ENCODE data around the gene STX1A.

STX1A gene

DNA sequence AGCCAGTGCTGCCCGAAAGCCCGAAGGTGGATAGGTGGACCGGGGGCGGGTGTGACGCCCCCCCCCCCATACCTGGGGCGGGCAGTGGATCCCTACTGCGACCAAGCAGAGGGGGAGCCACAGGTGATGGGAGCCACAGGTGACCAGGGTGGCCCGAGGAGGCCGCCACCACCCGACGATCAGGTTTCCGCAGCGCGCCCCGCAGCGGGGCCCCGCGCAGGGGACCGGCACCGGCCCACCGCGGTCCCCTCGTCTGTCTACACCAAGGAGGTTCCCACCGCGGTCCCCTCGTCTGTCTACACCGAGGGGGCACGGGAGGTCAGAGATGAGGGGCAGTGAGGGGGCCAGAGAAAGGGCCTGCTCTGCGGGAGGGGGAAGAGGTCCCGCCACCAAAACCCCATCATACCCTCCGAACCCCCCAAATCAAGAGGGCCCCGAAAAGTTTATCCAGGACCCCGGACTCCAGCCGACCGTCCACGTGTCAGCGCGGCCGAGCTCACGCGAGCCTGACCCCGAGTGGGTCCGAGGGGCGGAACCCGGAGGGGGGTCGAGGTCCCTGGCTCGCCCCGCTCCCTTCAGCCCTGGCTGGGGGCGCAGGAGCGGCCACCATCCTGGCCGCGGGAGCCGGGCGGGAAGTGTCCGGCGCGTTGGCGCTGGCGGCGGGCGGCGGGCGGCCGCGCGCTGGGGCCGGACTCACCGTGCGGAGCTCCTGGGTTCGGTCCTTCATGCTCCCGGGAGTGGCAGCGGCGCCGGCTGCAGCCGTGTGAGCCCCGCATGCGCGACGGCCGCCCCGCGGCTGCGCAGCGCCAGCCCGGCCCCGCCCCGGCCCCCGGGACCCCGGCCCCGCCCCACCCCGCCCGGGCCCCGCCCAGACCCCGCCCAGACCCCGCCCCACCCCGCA, at the start of gene STX1A:
TSS of gene STX1A (minus strand) at position 765 of the 901 bp plus-strand sequence. CDS start at position 727, 38 bp downstream.
- peak; percentile 78 for DNase-seq

DNA sequence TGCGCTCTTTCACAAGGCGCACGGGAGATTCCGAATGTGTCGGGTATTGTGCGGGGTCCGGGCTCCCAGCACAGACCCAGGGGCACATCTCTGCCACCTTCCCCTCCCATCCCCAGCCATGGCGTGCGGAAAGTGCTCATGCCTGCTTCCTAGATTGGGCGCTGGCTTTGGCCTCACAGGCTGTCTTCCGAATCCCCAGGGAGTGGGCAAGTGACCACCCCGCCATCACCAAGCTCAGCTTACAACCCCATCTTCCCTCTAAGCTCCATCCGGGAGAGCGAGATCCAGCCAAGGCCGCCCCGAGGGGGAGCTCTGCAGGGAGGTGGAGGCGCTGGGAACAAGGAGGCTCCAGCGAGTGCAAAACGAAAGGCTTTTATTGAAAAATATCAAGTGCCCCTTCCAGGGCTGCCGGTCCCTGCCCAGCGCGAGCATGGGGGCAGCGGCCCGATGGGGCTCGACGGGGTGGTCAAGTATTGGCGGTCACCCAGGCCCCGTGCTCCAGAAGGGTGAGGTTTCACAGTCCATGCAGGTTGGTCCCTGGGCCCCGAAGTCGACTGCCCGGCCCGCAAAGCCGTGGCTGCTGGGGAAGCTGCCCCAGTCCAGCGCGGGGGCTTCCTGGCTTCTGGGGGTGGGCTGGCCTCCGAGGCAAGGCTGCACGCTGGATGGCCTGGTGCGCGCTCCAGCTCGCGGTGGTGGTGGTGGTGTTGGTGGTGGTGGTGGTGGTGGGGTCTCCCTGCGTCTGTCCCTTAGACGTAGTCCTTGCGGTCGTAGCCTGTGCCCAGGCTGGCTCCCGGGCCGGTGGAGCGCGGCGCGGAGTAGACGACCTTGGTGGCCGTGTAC, 49.4 kb upstream of the STX1A start:
- no peak for DNase-seq

DNA sequence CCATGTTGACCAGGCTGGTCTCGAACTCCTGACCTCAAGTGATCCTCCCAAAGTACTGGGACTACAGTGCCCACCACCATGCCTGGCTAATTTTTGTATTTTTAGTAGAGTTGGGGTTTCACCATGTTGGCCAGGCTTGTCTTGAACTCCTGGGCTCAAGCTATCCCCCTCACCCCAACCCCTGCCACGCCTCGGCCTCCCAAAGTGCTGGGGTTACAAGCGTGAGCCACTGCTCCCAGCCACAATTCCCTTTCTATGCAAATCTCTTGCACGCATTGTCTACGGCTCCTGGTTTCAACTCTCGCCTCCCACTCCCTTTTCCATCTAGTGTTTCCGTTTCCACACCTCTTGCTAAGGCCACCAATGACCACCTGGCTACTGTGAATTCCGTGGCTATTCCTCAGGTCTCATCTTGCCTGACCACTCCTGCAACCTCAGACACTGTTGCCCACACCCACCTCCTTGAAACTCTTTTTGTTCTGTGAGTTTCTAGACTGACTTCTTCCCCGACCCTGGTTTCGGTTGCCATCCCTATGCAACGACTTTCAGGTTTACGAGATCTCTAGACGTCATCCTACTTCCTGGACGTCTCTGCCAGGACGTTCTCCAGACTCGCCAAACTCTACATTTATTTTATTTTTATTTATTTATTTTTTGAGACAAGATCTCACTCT, 47.2 kb upstream of the STX1A start:
- no peak for DNase-seq

DNA sequence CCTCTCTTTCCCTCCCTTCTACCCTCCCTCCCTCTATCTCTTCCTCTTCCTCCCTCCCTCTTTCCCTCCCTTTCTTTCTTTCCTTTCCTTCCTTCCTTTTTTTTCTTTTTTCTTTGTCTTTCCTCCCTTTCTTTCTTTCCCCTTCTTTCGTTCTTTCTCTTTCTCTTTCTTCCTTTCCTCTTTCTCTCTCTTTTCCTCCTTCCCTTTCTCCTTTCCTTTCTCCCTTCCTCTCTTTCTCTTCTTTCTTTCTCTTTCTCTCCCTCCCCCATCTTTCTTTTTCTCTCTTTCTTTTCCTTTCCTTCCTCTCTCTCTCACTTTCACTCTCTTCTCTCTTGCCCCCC, 43.2 kb upstream of the STX1A start:
- no peak for DNase-seq

DNA sequence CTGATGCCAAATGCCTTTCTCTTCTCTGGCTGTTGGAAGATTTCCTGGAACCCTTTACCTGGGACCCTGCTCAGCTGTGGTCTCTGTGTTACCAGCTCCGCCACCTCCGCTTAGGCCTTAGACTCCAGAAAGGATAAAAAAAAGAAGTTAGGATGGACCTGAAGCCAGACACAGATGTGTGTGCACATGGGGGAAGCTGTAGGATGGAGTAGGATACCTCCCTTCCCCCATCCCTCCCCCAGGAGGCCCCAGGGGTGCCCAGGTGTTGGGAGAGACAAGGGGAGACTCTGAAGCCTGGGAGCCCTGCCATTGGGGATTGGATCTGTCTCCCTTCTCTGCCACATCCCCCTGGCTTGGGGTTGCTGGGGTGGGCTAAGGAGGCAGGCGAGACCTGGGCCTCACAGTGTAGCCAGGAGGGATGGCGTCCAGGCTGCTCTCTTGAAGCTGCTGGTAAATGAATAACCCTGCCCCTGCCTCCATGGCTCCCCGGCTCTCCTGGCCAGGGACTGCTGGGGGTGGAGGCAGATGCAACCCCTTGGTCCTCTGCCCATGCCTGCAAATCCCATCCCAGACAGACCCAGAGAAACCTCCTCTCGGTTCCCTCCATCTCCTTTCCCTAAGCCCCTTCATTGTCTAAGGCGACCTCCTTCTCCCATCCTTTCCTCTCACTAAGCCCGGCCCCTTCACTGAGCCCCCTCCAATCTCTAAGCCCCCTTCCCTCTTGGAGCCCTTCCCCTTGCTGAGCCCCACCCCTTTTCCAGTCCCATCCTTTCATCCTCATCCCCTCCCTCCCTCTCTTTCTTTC, 42.6 kb upstream of the STX1A start:
- no peak for DNase-seq

DNA sequence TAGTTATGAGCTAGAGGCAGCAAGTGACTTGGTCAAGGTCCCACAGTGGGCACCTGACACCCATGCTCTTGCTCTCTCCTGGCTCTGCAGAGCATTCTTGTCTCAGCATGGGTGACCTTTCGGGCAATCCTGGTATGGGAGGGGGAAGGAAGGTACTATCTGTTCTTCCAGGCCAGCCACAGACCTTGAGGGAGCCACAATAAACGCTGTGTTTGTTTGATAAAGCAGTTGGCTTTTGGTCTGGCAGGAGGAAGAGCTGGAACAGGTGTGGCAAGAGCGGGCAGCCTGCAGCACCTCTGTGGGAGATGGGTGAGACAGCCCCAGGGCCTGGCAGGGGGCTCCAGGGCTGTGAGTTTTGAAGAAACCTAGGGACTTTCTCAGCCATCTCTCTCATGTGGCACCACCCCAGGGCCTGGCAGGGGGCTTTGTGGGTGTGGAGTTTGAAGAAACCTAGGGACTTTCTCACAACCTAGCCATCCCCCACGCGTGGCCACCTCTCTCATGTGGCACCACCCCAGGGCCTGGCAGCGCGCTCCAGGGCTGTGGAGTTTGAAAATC, 39.2 kb upstream of the STX1A start:
- DNase-seq, result no peak

DNA sequence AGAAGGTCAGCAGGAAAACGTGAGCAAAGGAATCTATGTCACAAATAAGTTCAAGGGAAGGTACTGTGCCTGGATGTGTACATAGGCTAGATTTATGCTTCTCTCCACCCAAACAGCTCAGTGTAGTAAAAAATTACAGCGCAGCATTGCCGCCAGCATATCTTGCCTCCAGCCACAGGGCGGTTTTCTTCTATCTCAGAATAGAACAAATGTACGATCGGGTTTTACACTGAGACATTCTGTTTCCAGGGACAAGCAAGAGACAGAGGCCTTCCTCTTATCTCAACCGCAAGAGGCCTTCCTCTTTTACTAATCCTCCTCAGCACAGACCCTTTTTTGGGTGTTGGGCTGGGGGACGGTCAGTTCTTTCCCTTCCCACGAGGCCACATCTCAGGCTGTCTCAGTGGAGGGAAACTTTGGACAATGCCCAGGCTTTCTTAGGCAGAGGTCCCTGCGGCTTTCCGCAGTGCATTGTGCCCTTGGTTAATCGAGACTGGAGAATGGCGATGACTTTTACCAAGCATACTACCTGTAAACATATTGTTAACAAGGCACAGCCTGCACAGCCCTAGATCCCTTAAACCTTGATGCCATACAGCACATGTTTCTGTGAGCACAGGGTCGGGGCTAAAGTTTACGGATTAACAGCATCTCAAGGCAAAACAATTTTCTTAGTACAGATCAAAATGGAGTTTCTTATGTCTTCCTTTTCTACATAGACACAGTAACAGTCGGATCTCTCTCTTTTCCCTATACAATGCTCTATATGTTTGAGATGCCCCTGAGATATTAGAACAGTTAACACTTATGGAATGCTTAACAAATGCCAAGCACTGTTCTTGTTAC, 30.7 kb upstream of the STX1A start:
- no peak for DNase-seq

DNA sequence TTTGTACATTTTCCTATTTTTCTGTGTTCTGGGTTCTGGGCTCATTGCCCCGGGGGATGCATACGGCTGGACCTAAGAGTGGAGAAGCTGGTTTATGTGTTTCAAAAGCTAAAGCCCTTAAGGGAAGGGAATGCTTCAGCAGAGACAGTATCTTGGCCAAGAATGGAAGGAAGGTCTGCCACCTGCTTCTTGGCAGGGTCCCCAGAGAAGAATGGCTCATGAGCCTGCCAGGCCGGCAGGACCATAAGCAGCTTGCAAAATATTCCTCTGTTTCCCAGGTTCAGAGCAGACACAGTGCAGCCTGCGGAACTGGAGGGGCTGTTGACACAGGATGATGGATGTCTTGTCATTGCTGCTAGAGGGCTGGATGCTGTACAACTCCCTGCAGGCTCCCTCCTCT, 26.9 kb upstream of the STX1A start:
- no peak for DNase-seq

DNA sequence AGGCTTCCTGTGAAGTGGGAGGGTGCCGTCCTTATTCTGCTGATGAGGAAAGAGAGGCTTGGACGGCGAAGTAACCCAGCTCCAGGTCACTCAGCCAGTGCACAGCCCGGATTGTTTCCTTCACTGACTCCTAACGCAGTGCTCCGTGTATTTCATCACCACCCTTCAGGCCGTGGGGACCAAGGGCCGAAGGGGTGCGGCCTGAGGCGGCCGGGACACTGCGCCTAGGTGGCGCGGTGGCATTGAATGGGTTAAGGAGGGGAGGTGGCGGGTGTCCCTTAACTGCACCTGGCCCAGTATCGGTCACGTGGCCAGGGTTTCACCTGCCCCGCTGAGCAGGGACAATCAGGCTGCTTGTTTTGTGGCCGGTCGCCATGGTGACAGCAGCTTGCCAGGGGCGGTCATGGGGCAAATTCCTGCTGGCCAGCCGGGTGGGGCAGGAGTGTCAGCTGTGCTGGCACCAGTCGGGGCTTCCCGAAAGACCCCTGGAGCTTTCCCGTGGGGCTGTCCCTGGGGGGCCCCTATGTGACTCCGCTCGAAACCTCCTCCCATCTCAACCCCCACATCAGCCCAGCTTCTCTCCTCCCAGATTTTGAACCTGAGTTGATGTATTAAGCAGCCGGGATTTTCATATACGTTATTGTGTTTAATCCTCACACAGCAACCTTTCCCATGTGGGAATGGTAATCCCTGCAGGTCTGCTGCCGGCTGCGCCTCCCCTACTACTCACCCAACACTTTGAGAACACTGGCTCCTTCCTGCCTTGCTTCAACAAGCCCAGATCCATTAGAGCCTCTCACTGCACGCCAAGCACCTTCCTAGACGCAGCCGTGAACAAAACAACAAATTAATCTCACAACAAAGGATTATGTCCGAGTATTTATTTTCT, 23.5 kb upstream of the STX1A start:
- peak; percentile 49 for DNase-seq

DNA sequence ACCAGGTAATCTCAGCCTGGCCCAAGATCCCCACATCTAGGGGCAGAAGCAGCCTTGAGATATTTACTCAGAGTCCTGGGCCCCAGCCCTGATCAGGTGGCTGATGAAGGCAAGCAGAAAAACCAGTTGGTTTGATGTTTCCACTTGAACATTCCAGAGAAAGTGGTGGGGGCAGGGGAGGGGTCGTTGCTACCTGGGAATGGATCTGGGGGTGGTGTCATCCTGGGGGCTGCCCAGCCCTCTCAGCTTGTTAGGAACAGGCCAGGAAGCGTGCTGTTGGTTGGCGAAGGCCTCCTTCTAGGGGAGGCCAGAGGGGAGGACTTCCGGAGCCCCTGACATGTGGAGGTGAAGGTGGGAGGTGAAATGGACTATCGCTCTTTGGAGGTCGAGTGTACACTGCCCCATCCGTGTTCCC, 22.9 kb upstream of the STX1A start:
- DNase-seq, result no peak

DNA sequence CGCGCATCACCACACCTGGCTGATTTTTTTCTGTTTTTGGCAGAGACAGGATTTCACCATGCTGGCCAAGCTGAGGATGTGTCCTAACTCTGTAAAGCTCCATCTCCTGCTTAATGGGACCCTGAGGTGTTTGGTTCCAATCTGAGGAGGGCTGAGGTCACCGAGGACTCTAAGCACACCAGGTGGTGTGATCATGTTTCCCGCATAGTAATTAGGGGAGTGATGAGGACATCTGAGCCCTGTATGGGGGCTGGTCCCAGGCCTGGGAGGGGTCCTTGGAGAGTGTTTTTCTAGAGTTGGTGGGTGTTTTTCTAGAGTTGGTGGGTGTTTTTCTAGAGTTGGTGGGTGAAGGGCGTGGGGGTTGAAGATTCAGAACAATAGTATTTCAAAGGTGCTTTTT, 22.1 kb upstream of the STX1A start:
- no peak for DNase-seq

DNA sequence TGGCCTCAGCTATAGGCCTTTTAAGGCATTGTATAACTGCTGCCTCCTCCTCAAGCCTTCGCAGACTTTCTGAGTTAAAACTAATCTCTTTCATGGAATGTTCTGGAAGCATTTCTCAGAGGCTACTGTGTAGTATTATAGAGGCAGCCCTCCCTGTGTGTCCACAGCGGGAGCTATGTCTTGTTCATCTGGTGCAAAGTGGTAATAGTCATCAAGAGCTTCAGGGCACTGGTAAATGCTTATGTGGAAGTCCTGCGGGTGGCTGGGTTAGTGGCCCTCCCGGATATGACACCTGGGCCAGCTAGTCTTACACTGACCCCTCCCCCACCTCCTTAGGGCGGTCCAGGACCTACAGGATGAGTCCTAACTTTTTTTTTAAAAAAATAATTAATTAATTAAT, 21.3 kb upstream of the STX1A start:
- DNase-seq, result no peak

DNA sequence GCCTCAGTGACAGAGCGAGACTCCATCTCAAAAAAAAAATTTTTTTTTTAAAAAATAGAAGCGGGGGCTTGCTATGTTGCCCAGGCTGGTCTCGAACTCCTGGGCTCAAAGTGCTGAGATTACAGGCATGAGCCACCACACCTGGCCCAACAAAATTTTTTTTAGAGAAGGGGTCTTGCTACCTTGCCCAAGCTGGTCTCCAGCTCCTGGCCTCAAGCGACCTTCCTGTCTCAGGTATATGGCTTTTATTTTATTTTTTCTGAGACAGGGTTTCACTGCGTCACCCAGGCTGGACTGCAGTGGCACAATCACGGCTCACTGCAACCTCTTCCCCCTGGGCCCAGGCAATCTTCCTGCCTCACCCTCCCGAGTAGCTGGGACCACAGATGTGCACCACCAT, 20.7 kb upstream of the STX1A start:
- DNase-seq, result no peak

DNA sequence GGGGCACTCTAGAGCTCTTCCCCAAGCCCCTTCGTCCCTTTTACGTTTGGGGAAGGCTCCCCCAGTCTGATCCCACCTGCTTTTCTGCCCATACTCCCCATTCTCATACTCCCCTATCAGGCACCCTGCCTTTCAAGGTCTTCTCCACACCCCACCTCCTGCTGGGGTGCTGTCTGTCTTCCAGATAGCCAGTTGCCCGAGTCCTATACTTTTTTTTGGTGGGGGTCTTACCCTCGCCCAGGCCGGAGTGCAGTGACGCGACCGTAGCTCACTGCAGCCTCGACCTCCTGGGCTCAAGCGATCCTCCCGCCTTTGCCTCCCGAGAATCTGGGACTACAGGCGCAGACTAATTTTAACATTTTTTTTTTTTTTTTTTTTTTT, 19.9 kb upstream of the STX1A start:
- no peak for DNase-seq

DNA sequence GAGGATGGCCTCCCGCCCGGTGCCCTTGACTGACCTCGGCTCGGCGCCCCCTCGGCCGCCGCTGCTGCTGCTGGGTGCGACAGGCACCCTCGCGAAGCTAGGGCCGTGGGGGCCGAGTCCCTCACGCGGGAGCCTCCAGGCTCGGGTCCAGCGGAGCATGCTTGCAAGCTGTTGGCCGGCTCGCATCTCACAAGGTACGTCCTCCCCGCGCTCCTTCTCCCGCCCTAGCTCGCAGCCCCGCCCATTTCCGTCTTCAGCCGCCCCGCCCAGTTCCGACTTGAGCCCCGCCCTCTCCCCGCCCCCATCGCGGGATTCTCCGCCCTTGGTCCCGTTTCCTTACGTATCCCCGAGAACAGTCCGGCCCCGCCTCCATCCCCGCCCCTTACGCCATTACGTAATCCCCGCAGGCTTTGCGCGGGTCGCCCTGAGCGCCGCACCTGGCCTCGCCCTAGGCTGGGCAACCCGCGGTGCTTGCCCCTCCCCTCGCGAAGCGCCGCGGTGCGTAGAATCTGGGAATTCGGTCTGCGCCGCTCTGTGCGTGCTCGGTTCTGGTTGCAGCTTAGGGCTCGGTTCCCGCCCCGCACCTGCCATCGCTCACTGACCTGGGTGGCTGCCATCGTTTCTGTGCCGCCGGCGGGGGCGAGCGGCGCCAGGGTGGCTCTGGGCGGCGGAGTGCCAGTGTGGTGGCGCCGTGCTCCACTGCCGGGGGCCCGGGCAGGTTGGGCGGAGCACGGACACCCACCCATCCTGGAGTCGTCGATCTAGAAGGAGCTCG, 19.3 kb upstream of the STX1A start, which contains the start of gene ABHD11:
TSS of gene ABHD11 (minus strand) at position 191 of the 775 bp plus-strand sequence. CDS start at position 159, 32 bp downstream.
- peak; percentile 98 for DNase-seq

DNA sequence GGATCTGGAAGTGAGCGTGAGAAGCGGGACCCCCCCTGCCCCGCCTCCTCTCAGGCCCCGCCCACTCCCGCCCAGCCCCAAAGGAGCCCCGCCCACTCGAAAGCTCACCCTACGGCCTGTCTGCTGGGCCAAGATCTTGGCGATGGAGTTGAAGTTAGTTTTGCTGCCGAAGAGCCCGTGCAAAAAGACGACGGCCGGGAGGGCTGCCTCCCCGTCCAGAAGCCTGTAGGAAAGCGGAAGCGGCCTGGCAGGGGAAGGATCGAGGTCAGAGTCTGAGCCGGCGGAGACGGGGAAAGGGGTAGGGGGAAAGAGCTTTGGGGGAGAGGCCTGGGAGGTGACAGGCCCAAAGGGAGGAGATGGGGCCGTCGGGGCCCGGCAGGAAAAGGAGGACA, 18.7 kb upstream of the STX1A start:
- DNase-seq, result peak; percentile 75

DNA sequence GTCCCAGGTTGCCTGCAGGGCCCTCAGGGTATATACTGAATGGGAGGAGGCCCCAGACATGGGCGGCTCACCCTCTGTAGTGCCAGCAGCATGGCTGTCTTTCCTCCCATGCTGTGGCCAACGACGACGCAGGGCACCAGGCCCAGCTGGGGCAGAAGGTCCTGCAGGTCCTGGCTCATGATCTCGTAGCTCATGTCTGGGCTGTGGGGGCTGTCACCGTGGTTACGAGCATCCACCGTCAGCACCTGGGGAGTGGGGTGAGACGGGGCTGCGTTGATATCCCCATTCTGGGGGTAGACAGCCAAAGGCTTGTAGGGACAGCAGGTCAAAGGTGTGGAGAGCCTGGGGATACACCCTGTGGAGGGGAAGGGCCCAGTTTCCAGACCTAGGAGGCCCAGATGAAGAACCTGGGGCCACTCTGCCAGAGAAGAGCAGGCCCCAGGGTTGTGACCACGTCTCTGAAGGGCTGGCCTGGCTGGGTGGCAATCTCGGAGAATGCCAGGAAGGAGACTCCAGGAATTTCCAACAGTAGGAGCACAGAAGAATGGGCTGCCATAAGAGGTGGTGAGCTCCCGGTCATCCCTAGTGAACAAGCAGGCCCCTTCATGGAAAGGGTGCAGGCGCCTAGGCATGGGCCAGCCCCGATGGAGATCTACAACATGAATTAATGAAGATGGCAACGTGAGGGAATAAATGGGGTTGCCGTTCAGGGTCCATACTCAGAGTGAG, 18.2 kb upstream of the STX1A start:
- DNase-seq, result no peak

DNA sequence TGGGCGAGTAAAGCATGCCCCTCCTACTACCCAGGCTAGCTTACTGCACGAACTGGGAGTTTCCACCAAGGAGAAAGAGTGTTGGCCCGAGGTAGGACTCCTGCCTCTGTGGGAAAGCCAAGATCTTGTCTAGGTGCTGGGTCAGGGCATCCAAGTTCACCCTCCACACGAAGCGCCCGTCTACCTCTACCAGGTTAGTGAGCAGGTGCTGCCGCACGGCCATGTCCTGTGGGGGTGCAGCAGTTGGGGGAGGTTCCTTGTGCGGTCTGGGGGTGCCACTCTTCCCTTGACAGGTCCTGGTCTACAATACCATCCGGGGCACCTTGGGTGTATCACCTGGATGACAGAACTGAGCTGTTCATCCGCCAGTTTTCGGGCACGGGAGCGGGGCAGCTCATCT, 17.4 kb upstream of the STX1A start:
- DNase-seq, result no peak

DNA sequence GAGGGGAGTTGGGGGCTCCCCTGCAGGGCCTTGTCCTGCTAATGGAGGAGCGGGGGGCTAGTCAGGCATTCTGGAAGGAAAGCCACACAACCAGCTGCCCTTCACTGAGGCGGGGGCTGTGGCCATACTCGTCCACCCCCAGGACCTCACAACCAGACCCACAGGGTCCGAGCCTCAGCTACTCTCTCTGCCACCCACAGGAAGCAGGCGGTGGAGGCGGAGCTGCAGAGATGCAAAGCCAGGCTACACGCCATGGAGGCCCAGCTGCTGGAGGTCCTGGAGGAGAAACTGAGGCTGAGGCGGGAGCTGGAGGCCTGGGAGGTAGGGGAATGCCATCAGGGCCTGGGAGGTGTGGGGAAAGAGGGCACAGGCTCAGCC, 16.0 kb upstream of the STX1A start:
- no peak for DNase-seq

Measured in left hindlimb (tissue), 1 donor.